ENCODE data around the gene ZFYVE21. TPM values are rescaled to one million over a fixed set of nuclear protein-coding genes. Genes with fewer than 3 reads are reported as not detected.

ZFYVE21 gene
- total RNA-seq, 5 donors from 2014 or later (not counting 1 experiment from before 2014, with no cell fraction given): 8.8 to 22.8 (median 22.1) TPM

DNA sequence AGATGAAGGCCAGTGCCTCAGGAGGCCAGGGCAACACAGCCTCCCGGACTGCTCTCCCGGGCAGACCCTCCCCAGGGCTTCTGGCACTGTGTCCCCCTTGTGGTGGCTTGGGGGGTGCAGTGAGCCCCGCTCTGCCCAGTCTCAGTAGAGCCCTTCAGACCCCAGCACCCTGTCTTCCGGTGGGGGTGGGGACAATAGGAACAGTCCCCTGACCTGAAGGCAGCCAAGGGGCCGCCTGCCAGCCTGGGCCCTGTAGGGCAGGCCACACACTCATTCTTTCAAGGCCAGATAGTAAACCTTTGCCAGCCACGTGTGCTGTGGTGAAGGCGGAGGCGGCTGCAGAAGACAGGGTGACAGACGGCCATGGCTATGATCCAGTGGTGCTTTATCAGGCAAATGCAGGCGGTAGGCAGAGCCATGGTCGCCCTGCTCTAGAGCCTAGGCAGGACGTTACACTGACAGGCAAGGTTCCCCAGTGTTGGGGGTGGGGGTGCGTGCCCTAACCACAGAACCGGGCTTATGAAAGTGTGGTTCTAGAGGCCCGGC lies 15.0 kb downstream of the ZFYVE21 start:
- Histone ChIP-seq H3K27ac (ENCODE audit: low read length) (no peak overlapping the region), H3K4me1 (ENCODE audit: control insufficient read depth in 1 of 2, extremely low read depth in 1 of 2, insufficient read depth in 2 of 2, low read length in 2 of 2) (no peaks in the 10 kb centered on the region), H3K36me3 (ENCODE audit: control insufficient read depth in 2 of 2, extremely low read depth in 1 of 2, insufficient read depth in 1 of 2, low read length in 1 of 2) (peaks cover 15 to 28% of the 10 kb centered on the region in 2 donors), H3K4me3 (ENCODE audit: control insufficient read depth in 1 of 2, extremely low read depth in 1 of 2, low read length in 1 of 2) (no peak overlapping the region), H3K27me3 (replicated peaks in 1 of 2; ENCODE audit: control insufficient read depth in 2 of 2, extremely low read depth in 1 of 2, insufficient read depth in 2 of 2, low read length in 1 of 2) (no peaks in the 10 kb centered on the region), H3K9me3 (no peaks in the 10 kb centered on the region)
- ATAC-seq (replicated peaks in 1 of 4) (no peak), DNase-seq (no peak)
- no peak overlapping the region for H3K4me3 Mint-ChIP-seq
- H3K27ac Mint-ChIP-seq: no peak overlapping the region
- CTCF ChIA-PET: no interaction called here
- no peaks in the 10 kb centered on the region for H3K4me1 Mint-ChIP-seq
- H3K36me3 Mint-ChIP-seq: peaks cover 21% of the 10 kb centered on the region
- H3K27me3 Mint-ChIP-seq: no peaks in the 10 kb centered on the region
- POLR2A ChIA-PET: no interaction called here
- H3K9me3 Mint-ChIP-seq: no peaks in the 10 kb centered on the region
- whole genome bisulfite sequencing (ENCODE audit: insufficient coverage): 93% methylated on average over 11 of the region's 15 CpGs

DNA sequence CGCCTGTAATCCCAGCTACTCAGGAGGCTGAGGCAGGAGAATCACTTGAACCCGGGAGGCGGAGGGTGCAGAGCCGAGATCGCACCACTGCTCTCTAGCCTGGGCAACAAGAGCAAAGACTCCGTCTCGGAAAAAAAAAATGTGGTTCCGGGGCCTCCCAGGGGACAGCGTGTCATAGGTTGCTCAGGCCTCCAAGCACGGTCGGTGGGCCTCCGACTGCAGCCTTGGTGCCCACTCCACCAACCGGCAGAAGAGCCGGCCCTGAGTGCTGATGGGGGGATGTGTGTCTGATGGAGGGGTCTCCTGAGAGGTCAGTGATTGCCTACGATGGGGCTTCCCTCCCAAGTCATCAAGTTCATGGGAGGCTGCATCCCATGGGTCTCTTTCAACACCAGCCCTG lies 15.9 kb downstream of the ZFYVE21 start:
- Mint-ChIP-seq H3K9me3 (no peaks in the 10 kb centered on the region), H3K36me3 (peaks cover 21% of the 10 kb centered on the region)
- H3K36me3 ChIP-seq (ENCODE audit: control insufficient read depth in 2 of 2, extremely low read depth in 1 of 2, insufficient read depth in 1 of 2, low read length in 1 of 2): peaks cover 17 to 34% of the 10 kb centered on the region in 2 donors

DNA sequence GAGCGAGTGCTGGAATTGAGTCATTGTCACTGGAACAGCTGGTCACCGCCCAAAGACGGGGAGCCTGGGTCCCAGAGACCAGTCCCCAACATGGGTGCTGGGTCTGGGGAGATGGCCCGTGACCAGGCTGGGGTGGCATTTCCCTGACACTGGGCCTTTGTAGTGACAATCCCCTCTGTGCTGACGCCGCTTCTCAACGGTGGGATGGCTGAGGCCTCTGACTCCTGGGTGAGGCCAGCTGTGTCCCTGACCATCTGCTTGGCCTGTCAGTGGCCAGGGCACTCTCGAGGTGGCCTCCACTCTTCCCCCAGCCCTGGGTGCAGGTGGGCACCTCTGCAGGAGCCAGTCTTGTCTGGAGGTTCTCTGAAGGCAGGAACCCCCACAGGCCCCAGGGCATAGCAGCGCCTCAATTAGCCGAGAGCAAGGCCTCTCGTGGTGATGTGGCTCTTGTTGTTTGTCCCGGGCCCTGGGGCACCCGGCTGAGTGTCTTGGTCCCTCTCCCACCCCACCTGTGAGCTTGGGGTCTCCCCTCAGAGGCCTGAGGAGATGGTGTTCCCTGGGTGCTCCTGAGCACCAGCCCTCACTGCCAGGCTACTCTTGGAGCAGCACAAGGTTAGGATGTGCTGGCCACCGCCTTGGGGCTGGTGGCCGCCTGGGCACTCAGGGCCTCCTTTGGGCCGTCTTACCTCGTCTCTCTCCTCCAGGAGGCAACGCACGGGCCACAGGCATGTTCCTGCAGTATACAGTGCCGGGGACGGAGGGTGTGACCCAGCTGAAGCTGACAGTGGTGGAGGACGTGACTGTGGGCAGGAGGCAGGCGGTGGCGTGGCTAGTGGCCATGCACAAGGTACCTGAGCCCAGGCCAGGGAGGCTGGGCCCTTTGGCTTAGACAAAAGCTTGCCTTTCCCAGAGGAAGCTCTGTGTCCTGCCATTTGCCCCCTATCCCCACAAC lies 16.6 kb downstream of the ZFYVE21 start:
- H3K27me3 Mint-ChIP-seq: no peaks in the 10 kb centered on the region
- H3K4me3 Mint-ChIP-seq: no peak overlapping the region
- ChIA-PET CTCF (no interaction called here), POLR2A (no interaction called here)
- H3K9me3 ChIP-seq: no peaks in the 10 kb centered on the region
- H3K27ac ChIP-seq (ENCODE audit: low read length): no peak overlapping the region
- no peaks in the 10 kb centered on the region for H3K9me3 Mint-ChIP-seq
- no peak overlapping the region for H3K4me3 ChIP-seq (ENCODE audit: control insufficient read depth in 1 of 2, extremely low read depth in 1 of 2, low read length in 1 of 2)
- WGBS (ENCODE audit: insufficient coverage): 97% methylated on average over 19 of the region's 24 CpGs
- no peak for ATAC-seq (replicated peaks in 1 of 4)
- no peaks in the 10 kb centered on the region for H3K4me1 ChIP-seq (ENCODE audit: control insufficient read depth in 1 of 2, extremely low read depth in 1 of 2, insufficient read depth in 2 of 2, low read length in 2 of 2)
- H3K36me3 ChIP-seq (ENCODE audit: control insufficient read depth in 2 of 2, extremely low read depth in 1 of 2, insufficient read depth in 1 of 2, low read length in 1 of 2): peaks cover 17 to 41% of the 10 kb centered on the region in 2 donors
- H3K27me3 ChIP-seq (replicated peaks in 1 of 2; ENCODE audit: control insufficient read depth in 2 of 2, extremely low read depth in 1 of 2, insufficient read depth in 2 of 2, low read length in 1 of 2): no peaks in the 10 kb centered on the region
- H3K4me1 Mint-ChIP-seq: no peaks in the 10 kb centered on the region
- H3K27ac Mint-ChIP-seq: no peak overlapping the region
- H3K36me3 Mint-ChIP-seq: peaks cover 26% of the 10 kb centered on the region
- DNase-seq: no peak

More for the DNA sequence above, 15.9 kb downstream of the ZFYVE21 start:
- WGBS (ENCODE audit: insufficient coverage): 98% methylated on average over 5 of the region's 15 CpGs
- ATAC-seq (replicated peaks in 1 of 4) (no peak), DNase-seq (no peak)
- Mint-ChIP-seq H3K4me3 (no peak overlapping the region), H3K27me3 (no peaks in the 10 kb centered on the region), H3K4me1 (no peaks in the 10 kb centered on the region), H3K27ac (no peak overlapping the region)
- ChIA-PET POLR2A (no interaction called here), CTCF (no interaction called here)
- no peaks in the 10 kb centered on the region for H3K4me1 ChIP-seq (ENCODE audit: control insufficient read depth in 1 of 2, extremely low read depth in 1 of 2, insufficient read depth in 2 of 2, low read length in 2 of 2)
- no peak overlapping the region for H3K4me3 ChIP-seq (ENCODE audit: control insufficient read depth in 1 of 2, extremely low read depth in 1 of 2, low read length in 1 of 2)
- no peak overlapping the region for H3K27ac ChIP-seq (ENCODE audit: low read length)
- H3K27me3 ChIP-seq (replicated peaks in 1 of 2; ENCODE audit: control insufficient read depth in 2 of 2, extremely low read depth in 1 of 2, insufficient read depth in 2 of 2, low read length in 1 of 2): no peaks in the 10 kb centered on the region
- no peaks in the 10 kb centered on the region for H3K9me3 ChIP-seq

DNA sequence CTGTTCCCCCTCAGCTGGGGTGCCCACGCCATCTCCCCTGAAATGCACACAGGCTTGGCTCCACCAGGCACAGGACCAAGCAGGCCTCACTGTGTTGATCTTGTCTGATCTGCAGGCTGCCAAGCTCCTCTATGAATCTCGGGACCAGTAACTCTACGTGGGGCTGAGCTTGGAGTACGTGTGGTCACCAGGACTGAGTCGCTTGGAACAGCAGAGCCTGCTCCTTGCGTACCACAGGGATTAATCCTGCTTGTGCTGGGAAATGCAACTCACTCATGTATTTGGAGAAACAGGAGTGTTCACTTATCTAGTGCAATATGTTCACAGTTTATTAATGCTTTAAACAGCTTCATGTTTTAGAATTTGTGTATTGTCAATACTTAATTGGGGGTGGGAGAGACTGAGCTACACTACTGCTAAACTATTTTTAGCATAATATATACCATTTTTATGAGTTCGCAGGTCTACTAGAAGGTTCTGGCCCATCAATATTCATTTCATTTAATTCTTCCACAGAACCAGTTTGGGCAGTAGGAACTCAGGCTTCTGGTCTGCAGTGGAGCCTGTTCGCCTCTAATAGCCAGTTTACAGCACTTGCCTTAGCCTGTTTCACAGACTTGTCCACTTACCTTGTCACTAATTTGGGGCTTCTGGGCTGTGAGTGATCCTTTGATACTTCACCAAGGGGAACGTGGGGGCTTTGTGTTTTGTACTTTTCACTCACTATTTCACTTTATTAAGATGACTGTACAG lies 17.4 kb downstream of the ZFYVE21 start:
- H3K4me1 Mint-ChIP-seq: no peaks in the 10 kb centered on the region
- H3K4me3 Mint-ChIP-seq: no peak overlapping the region
- H3K27ac Mint-ChIP-seq: no peak overlapping the region
- peaks cover 30% of the 10 kb centered on the region for H3K36me3 Mint-ChIP-seq
- H3K9me3 Mint-ChIP-seq: no peaks in the 10 kb centered on the region
- Histone ChIP-seq H3K4me3 (ENCODE audit: control insufficient read depth in 1 of 2, extremely low read depth in 1 of 2, low read length in 1 of 2) (no peak overlapping the region), H3K9me3 (no peaks in the 10 kb centered on the region), H3K27ac (ENCODE audit: low read length) (no peak overlapping the region), H3K36me3 (ENCODE audit: control insufficient read depth in 2 of 2, extremely low read depth in 1 of 2, insufficient read depth in 1 of 2, low read length in 1 of 2) (peaks cover 17 to 38% of the 10 kb centered on the region in 2 donors), H3K27me3 (replicated peaks in 1 of 2; ENCODE audit: control insufficient read depth in 2 of 2, extremely low read depth in 1 of 2, insufficient read depth in 2 of 2, low read length in 1 of 2) (no peaks in the 10 kb centered on the region), H3K4me1 (ENCODE audit: control insufficient read depth in 1 of 2, extremely low read depth in 1 of 2, insufficient read depth in 2 of 2, low read length in 2 of 2) (no peaks in the 10 kb centered on the region)
- CTCF ChIA-PET: interaction anchor here in 1 of 2 donors (0.6 kb wide), 1 partner anchor 1176 kb away, joined by 3 read pairs; no protein-coding TSS in a partner anchor
- ATAC-seq (replicated peaks in 1 of 4) (no peak), DNase-seq (no peak)
- 94% methylated on average over 2 of the region's 9 CpGs for WGBS (ENCODE audit: insufficient coverage)
- POLR2A ChIA-PET: no interaction called here
- no peaks in the 10 kb centered on the region for H3K27me3 Mint-ChIP-seq

DNA sequence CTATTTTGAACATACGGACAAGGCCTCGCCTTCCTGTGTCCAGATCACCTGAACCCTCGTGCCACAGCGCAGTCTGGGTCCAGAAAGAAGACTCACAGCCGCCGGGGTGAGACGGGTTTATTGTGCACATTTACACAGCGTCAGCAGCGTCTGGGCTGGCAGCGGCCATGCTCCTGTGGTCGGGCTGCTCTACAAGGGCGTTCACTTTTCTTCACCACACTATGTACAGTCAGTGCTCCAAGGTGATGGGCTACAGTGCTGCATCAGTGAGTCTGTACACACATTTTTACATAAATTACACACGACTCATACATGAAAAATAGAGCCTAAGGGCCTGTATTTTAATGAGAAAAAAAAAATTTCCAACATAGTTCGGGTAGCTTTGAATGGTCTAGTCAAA lies 18.0 kb downstream of the ZFYVE21 start:
- Histone ChIP-seq H3K4me3 (ENCODE audit: control insufficient read depth in 1 of 2, extremely low read depth in 1 of 2, low read length in 1 of 2) (no peak overlapping the region), H3K9me3 (no peaks in the 10 kb centered on the region), H3K36me3 (ENCODE audit: control insufficient read depth in 2 of 2, extremely low read depth in 1 of 2, insufficient read depth in 1 of 2, low read length in 1 of 2) (peaks cover 17 to 37% of the 10 kb centered on the region in 2 donors), H3K4me1 (ENCODE audit: control insufficient read depth in 1 of 2, extremely low read depth in 1 of 2, insufficient read depth in 2 of 2, low read length in 2 of 2) (no peaks in the 10 kb centered on the region), H3K27ac (ENCODE audit: low read length) (no peak overlapping the region), H3K27me3 (replicated peaks in 1 of 2; ENCODE audit: control insufficient read depth in 2 of 2, extremely low read depth in 1 of 2, insufficient read depth in 2 of 2, low read length in 1 of 2) (no peaks in the 10 kb centered on the region)
- no peaks in the 10 kb centered on the region for H3K9me3 Mint-ChIP-seq
- 97% methylated on average over 10 of the region's 14 CpGs for WGBS (ENCODE audit: insufficient coverage)
- POLR2A ChIA-PET: no interaction called here
- no peaks in the 10 kb centered on the region for H3K27me3 Mint-ChIP-seq
- H3K4me1 Mint-ChIP-seq: no peaks in the 10 kb centered on the region
- ATAC-seq (replicated peaks in 1 of 4) (no peak), DNase-seq (no peak)
- CTCF ChIA-PET: interaction anchor here in 1 of 2 donors (0.6 kb wide), 1 partner anchor 1176 kb away, joined by 3 read pairs; no protein-coding TSS in a partner anchor
- H3K27ac Mint-ChIP-seq: no peak overlapping the region
- H3K36me3 Mint-ChIP-seq: peaks cover 33% of the 10 kb centered on the region
- H3K4me3 Mint-ChIP-seq: no peak overlapping the region

DNA sequence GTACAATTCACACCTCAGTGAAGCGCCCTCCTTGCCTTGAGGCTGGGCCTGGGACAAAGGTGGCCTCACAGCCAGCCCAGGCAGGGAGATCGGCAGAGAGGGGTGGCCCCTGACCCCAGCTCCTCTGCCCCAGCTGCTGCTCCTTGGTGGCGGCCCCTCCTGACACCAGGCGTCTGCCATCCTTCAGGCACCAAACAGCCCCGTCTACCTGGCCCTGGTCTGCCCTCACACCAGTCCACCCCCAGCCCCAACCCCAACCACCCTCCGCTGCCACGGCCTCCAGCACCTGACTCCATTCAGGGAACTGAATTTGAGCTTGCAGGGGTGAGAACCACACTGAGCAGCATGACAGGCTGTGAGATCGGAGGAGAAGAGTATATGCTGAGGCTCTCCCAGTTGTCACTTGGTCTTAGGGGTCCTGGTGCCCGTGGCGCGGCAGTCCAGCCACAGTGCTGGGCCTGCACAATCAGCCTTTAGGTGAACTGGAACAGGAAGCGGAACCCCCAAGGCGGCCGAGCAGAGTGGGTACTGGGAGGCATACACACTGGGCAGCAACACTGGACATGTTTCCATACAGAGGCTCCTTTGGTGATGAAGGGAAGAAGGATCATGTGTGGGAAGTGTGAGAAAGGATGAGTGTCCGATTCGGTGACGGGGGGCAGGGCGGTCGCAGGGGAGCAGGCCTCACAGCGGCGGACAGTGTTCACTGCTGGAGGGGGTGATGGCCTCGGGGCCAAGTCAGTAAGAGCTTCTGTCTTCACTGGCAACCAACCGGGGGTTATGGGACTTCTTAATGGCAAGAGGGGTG lies 18.7 kb downstream of the ZFYVE21 start:
- Histone ChIP-seq H3K4me3 (ENCODE audit: control insufficient read depth in 1 of 2, extremely low read depth in 1 of 2, low read length in 1 of 2) (no peak overlapping the region), H3K4me1 (ENCODE audit: control insufficient read depth in 1 of 2, extremely low read depth in 1 of 2, insufficient read depth in 2 of 2, low read length in 2 of 2) (no peaks in the 10 kb centered on the region), H3K36me3 (ENCODE audit: control insufficient read depth in 2 of 2, extremely low read depth in 1 of 2, insufficient read depth in 1 of 2, low read length in 1 of 2) (peaks cover 15 to 34% of the 10 kb centered on the region in 2 donors), H3K9me3 (no peaks in the 10 kb centered on the region), H3K27ac (ENCODE audit: low read length) (no peak overlapping the region), H3K27me3 (replicated peaks in 1 of 2; ENCODE audit: control insufficient read depth in 2 of 2, extremely low read depth in 1 of 2, insufficient read depth in 2 of 2, low read length in 1 of 2) (no peaks in the 10 kb centered on the region)
- Mint-ChIP-seq H3K4me1 (no peaks in the 10 kb centered on the region), H3K27ac (no peak overlapping the region), H3K36me3 (peaks cover 29% of the 10 kb centered on the region), H3K27me3 (no peaks in the 10 kb centered on the region), H3K4me3 (no peak overlapping the region), H3K9me3 (no peaks in the 10 kb centered on the region)
- POLR2A ChIA-PET: no interaction called here
- 96% methylated on average over 10 of the region's 23 CpGs for WGBS (ENCODE audit: insufficient coverage)
- ATAC-seq (replicated peaks in 1 of 4) (no peak), DNase-seq (no peak)
- CTCF ChIA-PET: interaction anchor here in 1 of 2 donors (0.6 kb wide), 1 partner anchor 1175 kb away, joined by 3 read pairs; no protein-coding TSS in a partner anchor

Measured in T-cell (primary cell).